Measurements from ENCODE around the gene RNF213.

- TF ChIP-seq CTCF (IDR thresholded peaks at IDR 0.05; ENCODE audit: insufficient read depth, low read depth, low read length): no peak
- no peak for TF ChIP-seq EZH2 (IDR thresholded peaks at IDR 0.05; ENCODE audit: insufficient read depth, low read length)
These were observed 34.5 kb downstream of the RNF213 start for GRCh38 chr17:80295146-80295545.
